Activated T-helper 1 cell treated with anti-CD3 and anti-CD28 coated beads, Interleukin-12 subunit alpha, Interleukin-12 subunit beta, Interleukin-2, Interleukin-4 antibody, amounts not matched to agents 30 ng/mL and 10 ng/mL and 1 ng/mL, durations not matched to agents 14 hours and 24 hours and 36 hours (primary cell): Measurements from ENCODE around the gene UBE2J2. TPM values are rescaled to one million over a fixed set of nuclear protein-coding genes. Genes with fewer than 3 reads are reported as not detected.

Experiments
- DNase-seq: peaks from one replicate; pipeline ENCODE4 v3.0.0; 2021; ENCODE audit warnings: low spot score
- H3K27ac Mint-ChIP-seq: one replicate; pipeline ENCODE4 v1.8.0; 2021; ENCODE audit warnings: mild to moderate bottlenecking, mixed read lengths
- H3K27me3 Mint-ChIP-seq: one replicate; pipeline ENCODE4 v1.8.0; 2022; ENCODE audit warnings: mild to moderate bottlenecking, moderate library complexity, mixed read lengths; ENCODE audit not compliant: insufficient read depth
- H3K36me3 Mint-ChIP-seq: one replicate; pipeline ENCODE4 v1.8.0; 2021; ENCODE audit warnings: low read depth, mixed read lengths
- H3K4me1 Mint-ChIP-seq: one replicate; pipeline ENCODE4 v1.8.0; 2021; ENCODE audit warnings: low read depth, mixed read lengths
- H3K4me3 Mint-ChIP-seq: one replicate; pipeline ENCODE4 v1.8.0; 2021; ENCODE audit warnings: mild to moderate bottlenecking, moderate library complexity, mixed read lengths
- H3K9me3 Mint-ChIP-seq: one replicate; pipeline ENCODE4 v1.8.0; 2021; ENCODE audit warnings: mixed read lengths
- intact Hi-C: fragments of 100-400 bp; cut with micrococcal nuclease; formaldehyde crosslinking; loops from one replicate; pipeline ENCODE4 v1.15.1; 2024
- total RNA-seq: library from RNA; stranded (reverse); gene quantifications from 2 replicates; pipeline ENCODE4 v1.2.3, GENCODE V29; 2022

UBE2J2 gene
- total RNA-seq, 1 donor from 2014 or later, result 99.5 TPM

GRCh38 chr1:1314237-1314586 is 40.6 kb upstream of the UBE2J2 start:
- intact Hi-C loops, result no loop called here
- Mint-ChIP-seq H3K9me3 (no peaks in the 10 kb centered on the region), H3K4me1 (no peaks in the 10 kb centered on the region), H3K27me3 (no peaks in the 10 kb centered on the region), H3K27ac (no peak overlapping the region), H3K4me3 (no peak overlapping the region), H3K36me3 (peaks cover 16% of the 10 kb centered on the region)
- no peak for DNase-seq

GRCh38 chr1:1313500-1314236 is 40.0 kb upstream of the UBE2J2 start:
- Mint-ChIP-seq H3K9me3 (no peaks in the 10 kb centered on the region), H3K4me1 (no peaks in the 10 kb centered on the region), H3K4me3 (no peak overlapping the region), H3K27ac (no peak overlapping the region), H3K27me3 (no peaks in the 10 kb centered on the region), H3K36me3 (peaks cover 14% of the 10 kb centered on the region)
- intact Hi-C loops, result no loop called here
- DNase-seq, result no peak

- Mint-ChIP-seq H3K9me3 (no peaks in the 10 kb centered on the region), H3K27ac (no peak overlapping the region), H3K27me3 (no peaks in the 10 kb centered on the region), H3K4me1 (no peaks in the 10 kb centered on the region), H3K36me3 (peaks cover 14% of the 10 kb centered on the region), H3K4me3 (no peak overlapping the region)
- no peak for DNase-seq
- intact Hi-C loops, result no loop called here
Observed at GRCh38 chr1:1312450-1313314, 39.0 kb upstream of the UBE2J2 start.

GRCh38 chr1:1311107-1312104 is 37.8 kb upstream of the UBE2J2 start:
- intact Hi-C loops, result no loop called here

GRCh38 chr1:1310476-1311053 is 36.9 kb upstream of the UBE2J2 start:
- Mint-ChIP-seq H3K4me1 (peaks cover 15% of the 10 kb centered on the region), H3K9me3 (no peaks in the 10 kb centered on the region), H3K4me3 (peak overlapping the region; percentile 72), H3K27me3 (no peaks in the 10 kb centered on the region), H3K27ac (peak overlapping the region; percentile 29), H3K36me3 (peaks cover 10% of the 10 kb centered on the region)
- intact Hi-C loops, result no loop called here
- DNase-seq, result no peak

More at GRCh38 chr1:1311107-1312104, 37.8 kb upstream of the UBE2J2 start:
- Mint-ChIP-seq H3K9me3 (no peaks in the 10 kb centered on the region), H3K27ac (no peak overlapping the region), H3K4me3 (no peak overlapping the region), H3K36me3 (peaks cover 12% of the 10 kb centered on the region), H3K27me3 (no peaks in the 10 kb centered on the region), H3K4me1 (peaks cover 8% of the 10 kb centered on the region)
- no peak for DNase-seq

- DNase-seq, result no peak
- no peak overlapping the region for H3K27ac Mint-ChIP-seq
- intact Hi-C loops, result no loop called here
- H3K9me3 Mint-ChIP-seq, result no peaks in the 10 kb centered on the region
- H3K4me1 Mint-ChIP-seq, result peaks cover 15% of the 10 kb centered on the region
- peak overlapping the region; percentile 72 for H3K4me3 Mint-ChIP-seq
- H3K36me3 Mint-ChIP-seq, result peaks cover 8% of the 10 kb centered on the region
- H3K27me3 Mint-ChIP-seq, result no peaks in the 10 kb centered on the region
Observed at GRCh38 chr1:1310109-1310385, 36.4 kb upstream of the UBE2J2 start.

- H3K27me3 Mint-ChIP-seq, result no peaks in the 10 kb centered on the region
- intact Hi-C loops, result loop anchor here (2.0 to 5.0 kb wide), 7 partner anchors 37 to 352 kb away; partner anchors contain the start of genes ATAD3A, CCNL2, MIB2 and NOC2L
- H3K4me1 Mint-ChIP-seq, result peaks cover 15% of the 10 kb centered on the region
- H3K4me3 Mint-ChIP-seq, result peak overlapping the region; percentile 72
- DNase-seq, result no peak
- H3K9me3 Mint-ChIP-seq, result no peaks in the 10 kb centered on the region
- no peak overlapping the region for H3K27ac Mint-ChIP-seq
- H3K36me3 Mint-ChIP-seq, result peaks cover 5% of the 10 kb centered on the region
Observed at GRCh38 chr1:1309251-1310108, 35.8 kb upstream of the UBE2J2 start.

- peaks cover 5% of the 10 kb centered on the region for H3K36me3 Mint-ChIP-seq
- peaks cover 15% of the 10 kb centered on the region for H3K4me1 Mint-ChIP-seq
- peak overlapping the region; percentile 86 for H3K27ac Mint-ChIP-seq
- peak overlapping the region; percentile 85 for H3K4me3 Mint-ChIP-seq
- intact Hi-C loops, result loop anchor here (1.0 to 5.0 kb wide), 10 partner anchors 15 to 352 kb away; partner anchors contain the start of genes ATAD3A, AURKAIP1, C1orf159 and CCNL2
- no peak for DNase-seq
- H3K9me3 Mint-ChIP-seq, result no peaks in the 10 kb centered on the region
- H3K27me3 Mint-ChIP-seq, result no peaks in the 10 kb centered on the region
Observed at GRCh38 chr1:1308756-1309250, 35.1 kb upstream of the UBE2J2 start.

GRCh38 chr1:1307923-1308755 is 34.5 kb upstream of the UBE2J2 start, which contains the start of the genes ACAP3 and PUSL1:
ACAP3 (minus strand) TSS chr1:1307930; CDS start chr1:1307815, 115 bp downstream.
PUSL1 (plus strand) TSS chr1:1308597; CDS start chr1:1308644, 47 bp downstream.
- Mint-ChIP-seq H3K9me3 (no peaks in the 10 kb centered on the region), H3K4me1 (peaks cover 15% of the 10 kb centered on the region), H3K27me3 (no peaks in the 10 kb centered on the region), H3K27ac (peak within 1 kb of the TSS; percentile 86), H3K4me3 (peak within 1 kb of the TSS; percentile 88), H3K36me3 (peaks cover 2% of the 10 kb centered on the region)
- peak; percentile 86 for DNase-seq
- intact Hi-C loops, result loop anchor here (1.0 to 5.0 kb wide), 10 partner anchors 16 to 351 kb away; partner anchors contain the start of genes ATAD3A, AURKAIP1, C1orf159 and CCNL2

GRCh38 chr1:1307261-1307922 is 33.7 kb upstream of the UBE2J2 start:
- H3K27me3 Mint-ChIP-seq, result no peaks in the 10 kb centered on the region
- H3K4me1 Mint-ChIP-seq, result peaks cover 15% of the 10 kb centered on the region
- H3K36me3 Mint-ChIP-seq, result no peaks in the 10 kb centered on the region
- H3K9me3 Mint-ChIP-seq, result no peaks in the 10 kb centered on the region
- peak overlapping the region; percentile 88 for H3K4me3 Mint-ChIP-seq
- no peak for DNase-seq
- H3K27ac Mint-ChIP-seq, result peak overlapping the region; percentile 85
- intact Hi-C loops, result loop anchor here (5.0 kb wide), 6 partner anchors 35 to 350 kb away; partner anchors contain the start of genes ATAD3A, CCNL2, NOC2L and TNFRSF18
